RWPE2 (cell line): ENCODE data around the gene TK2.
A peak's percentile ranks its signal among the peaks of the same experiment; 100 is the strongest.

Source experiments
- ATAC-seq: fragments of 200-7000 bp; cut with Tn5 transposase; 3 replicates; pipeline ENCODE4 v1.9.1; 2021; ENCODE audit warnings: low read depth
- DNase-seq: peaks from one replicate; pipeline ENCODE4 v3.0.0-alpha.2; 2020; ENCODE audit warnings: low spot score
- H3K27ac ChIP-seq: fragments of 450-650 bp; 2 replicates; pipeline ENCODE4 v1.5.1; 2017; ENCODE audit warnings: mild to moderate bottlenecking; ENCODE audit not compliant: poor library complexity, severe bottlenecking
- H3K27me3 ChIP-seq: fragments of 250-450 bp; sonication (Bioruptor Pico); 2 replicates; pipeline ENCODE4 v1.5.1; 2021; ENCODE audit warnings: mild to moderate bottlenecking, moderate library complexity; ENCODE audit not compliant: insufficient read depth, poor library complexity, severe bottlenecking
- H3K36me3 ChIP-seq: fragments of 250-450 bp; sonication (Bioruptor Pico); 2 replicates; pipeline ENCODE4 v1.5.1; 2020; ENCODE audit warnings: low read depth, mild to moderate bottlenecking, moderate library complexity
- H3K4me1 ChIP-seq: fragments of 250-450 bp; sonication (Bioruptor Pico); 2 replicates; pipeline ENCODE4 v1.5.1; 2021; ENCODE audit warnings: mild to moderate bottlenecking, moderate library complexity; ENCODE audit not compliant: insufficient read depth, poor library complexity, severe bottlenecking
- H3K4me3 ChIP-seq: fragments of 250-450 bp; sonication (Bioruptor Pico); 2 replicates; pipeline ENCODE4 v1.5.1; 2021; ENCODE audit warnings: mild to moderate bottlenecking, moderate library complexity; ENCODE audit not compliant: severe bottlenecking
- H3K9me3 ChIP-seq: fragments of 250-450 bp; sonication (Bioruptor Pico); 2 replicates; pipeline ENCODE4 v1.5.1; 2021; ENCODE audit warnings: mild to moderate bottlenecking, moderate library complexity; ENCODE audit not compliant: severe bottlenecking
- CTCF ChIP-seq: fragments of 450-650 bp; IDR thresholded peaks from one replicate; pipeline ENCODE4 v1.5.1; 2017; ENCODE audit warnings: mild to moderate bottlenecking, moderate library complexity; ENCODE audit not compliant: poor library complexity, severe bottlenecking

TK2 gene

GRCh38 chr16:66552286-66553177, 2.6 kb upstream of the TK2 start, which contains the start of gene CKLF:
CKLF (plus strand) TSS chr16:66552576; CDS start chr16:66552716, 140 bp downstream.
- peak; percentile 67 for ATAC-seq
- H3K4me3 ChIP-seq, result peak within 1 kb of the TSS; percentile 40
- TF ChIP-seq CTCF, result no peak
- peak; percentile 82 for DNase-seq
- H3K27ac ChIP-seq, result peak within 1 kb of the TSS; percentile 44
- no peaks in the 10 kb centered on the region for H3K27me3 ChIP-seq
- peaks cover 34% of the 10 kb centered on the region for H3K36me3 ChIP-seq
- H3K9me3 ChIP-seq, result no peaks in the 10 kb centered on the region
- peaks cover 24% of the 10 kb centered on the region for H3K4me1 ChIP-seq

- Histone ChIP-seq H3K27me3 (no peaks in the 10 kb centered on the region), H3K27ac (peak overlapping the region; percentile 44), H3K4me3 (peak overlapping the region; percentile 40), H3K9me3 (no peaks in the 10 kb centered on the region), H3K36me3 (peaks cover 27% of the 10 kb centered on the region), H3K4me1 (peaks cover 24% of the 10 kb centered on the region)
- TF ChIP-seq CTCF, result no peak
- ATAC-seq, result no peak
- no peak for DNase-seq
Measured at GRCh38 chr16:66551788-66552285, 1.9 kb upstream of the TK2 start.

DNA sequence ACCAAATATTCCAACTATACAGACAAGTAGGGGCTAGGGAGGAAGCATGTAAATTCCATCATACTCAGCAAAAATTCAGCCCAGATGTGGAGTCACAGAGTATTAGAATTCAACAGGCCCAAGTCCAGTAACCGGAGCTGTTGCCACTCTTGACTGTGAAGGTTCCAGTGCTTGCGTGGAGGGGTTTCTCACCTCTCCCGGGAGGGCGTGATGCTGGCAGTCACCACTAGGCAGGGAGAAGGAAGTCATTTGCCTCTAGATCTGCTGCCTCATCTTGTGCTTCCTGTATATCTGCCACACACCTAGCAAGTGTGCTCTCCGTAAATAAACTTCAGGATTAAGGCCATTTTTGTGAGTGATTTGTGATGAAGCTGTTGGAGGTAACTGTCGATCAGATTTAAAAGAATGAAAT, 1.4 kb upstream of the TK2 start:
- ATAC-seq, result no peak
- peak overlapping the region; percentile 44 for H3K27ac ChIP-seq
- H3K4me3 ChIP-seq, result no peak overlapping the region

DNA sequence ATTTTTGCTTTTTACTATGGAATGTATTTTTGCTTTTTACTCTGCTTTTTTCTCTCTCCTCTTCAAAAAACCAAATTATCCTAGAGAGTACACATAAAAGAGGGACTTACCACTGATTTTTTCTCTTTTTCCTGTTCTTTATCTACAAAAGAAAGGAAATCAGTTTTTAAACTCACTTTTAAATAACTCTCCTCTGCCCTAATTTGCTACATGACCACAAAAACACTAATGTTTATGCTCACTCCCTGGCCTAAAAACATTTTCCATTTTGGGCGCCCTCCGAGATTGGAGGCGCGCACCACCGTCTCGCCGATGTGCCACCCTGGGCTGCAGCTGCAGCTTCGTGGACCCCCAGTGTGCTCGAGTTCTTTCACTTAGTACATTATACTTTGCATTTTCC, 1.1 kb downstream of the TK2 start:
- peak overlapping the region; percentile 68 for H3K27ac ChIP-seq
- H3K9me3 ChIP-seq, result no peaks in the 10 kb centered on the region
- DNase-seq (no peak), ATAC-seq (no peak)
- H3K4me3 ChIP-seq, result peak overlapping the region; percentile 97
- peaks cover 14% of the 10 kb centered on the region for H3K36me3 ChIP-seq
- peaks cover 24% of the 10 kb centered on the region for H3K4me1 ChIP-seq
- no peak for TF ChIP-seq CTCF
- no peaks in the 10 kb centered on the region for H3K27me3 ChIP-seq

More for the DNA sequence above, 1.4 kb upstream of the TK2 start:
- peaks cover 24% of the 10 kb centered on the region for H3K36me3 ChIP-seq
- DNase-seq, result no peak
- TF ChIP-seq CTCF, result peak; percentile 21
- H3K4me1 ChIP-seq, result peaks cover 24% of the 10 kb centered on the region
- no peaks in the 10 kb centered on the region for H3K27me3 ChIP-seq
- no peaks in the 10 kb centered on the region for H3K9me3 ChIP-seq
